HUDEP-2 (cell line): Measurements from ENCODE around the gene IDH1.
"Not testable (repeated sequence)": the region's sequence is repeated elsewhere in the genome, so short reads cannot be mapped to it uniquely, and the experiment has no call there.

Experiments used
- DNase-seq, 76 experiments: peaks; one replicate each; lab custom pipeline; 2025; ENCODE audit not compliant: unreplicated experiment in 76 of 76; lab: John Stamatoyannopoulos, UW

Gene IDH1

GRCh38 chr2:208222351-208222750, 32.5 kb downstream of the IDH1 start:
- DNase-seq, result no peak

GRCh38 chr2:208221873-208222272, 33.0 kb downstream of the IDH1 start:
- not testable (repeated sequence) for DNase-seq

- no peak for DNase-seq
Observed at GRCh38 chr2:208210688-208211451, 44.0 kb downstream of the IDH1 start.

- no peak for DNase-seq
Observed at GRCh38 chr2:208208335-208209085, 46.4 kb downstream of the IDH1 start.

- no peak for DNase-seq
Observed at GRCh38 chr2:208207769-208208168, 47.1 kb downstream of the IDH1 start.

GRCh38 chr2:208204166-208204565, 50.7 kb downstream of the IDH1 start:
- no peak for DNase-seq

GRCh38 chr2:208195531-208195930, 59.3 kb downstream of the IDH1 start:
- DNase-seq, result no peak

- DNase-seq, result no peak
Observed at GRCh38 chr2:208192611-208193236, 62.1 kb downstream of the IDH1 start.

GRCh38 chr2:208189810-208190503, 64.9 kb downstream of the IDH1 start, which contains the start of gene C2orf80:
C2orf80 (minus strand) TSS chr2:208190030; CDS start chr2:208186986, 3,044 bp downstream.
- DNase-seq, result no peak

- DNase-seq, result no peak
Observed at GRCh38 chr2:208189069-208189809, 65.6 kb downstream of the IDH1 start.

- no peak for DNase-seq
Observed at GRCh38 chr2:208186893-208187292, 68.0 kb downstream of the IDH1 start.

- DNase-seq, result no peak
Observed at GRCh38 chr2:208186465-208186864, 68.4 kb downstream of the IDH1 start.
